IPS DF 6.9 (cell line): ENCODE data around the gene GALNT16.

Experiments used
- DNase-seq: peaks from one replicate; pipeline ENCODE4 v3.0.0-alpha.2; 2013; ENCODE audit warnings: low read depth, low spot score
- H3K27ac ChIP-seq: one replicate; pipeline ENCODE4 v1.5.1; 2013; ENCODE audit warnings: low read length, control low read depth
- H3K27me3 ChIP-seq: 2 replicates; pipeline ENCODE4 v1.6.1; 2013; ENCODE audit warnings: mild to moderate bottlenecking, low read length; ENCODE audit not compliant: control insufficient read depth, insufficient read depth
- H3K36me3 ChIP-seq: 2 replicates; pipeline ENCODE4 v1.6.1; 2013; ENCODE audit warnings: low read length; ENCODE audit not compliant: control insufficient read depth, insufficient read depth
- H3K4me1 ChIP-seq: 2 replicates; pipeline ENCODE4 v1.6.1; 2013; ENCODE audit warnings: low read length; ENCODE audit not compliant: control insufficient read depth, insufficient read depth
- H3K4me3 ChIP-seq: 2 replicates; pipeline ENCODE4 v1.5.1; 2013; ENCODE audit warnings: mild to moderate bottlenecking, low read length
- H3K9me3 ChIP-seq: 2 replicates; pipeline ENCODE4 v1.6.1; 2013; ENCODE audit warnings: low read length, inconsistent platforms; ENCODE audit not compliant: control insufficient read depth, insufficient read depth
- WGBS: extraction: QIAGEN DNeasy Blood & Tissue Kit; methylation state at CpG from one replicate; pipeline ENCODE4 v1.1.7; 2013; ENCODE audit warnings: mixed read lengths, missing lambda C conversion rate; ENCODE audit not compliant: insufficient read length, insufficient coverage; 5-methylcytosine and 5-hydroxymethylcytosine counted together

The GALNT16 gene

DNA sequence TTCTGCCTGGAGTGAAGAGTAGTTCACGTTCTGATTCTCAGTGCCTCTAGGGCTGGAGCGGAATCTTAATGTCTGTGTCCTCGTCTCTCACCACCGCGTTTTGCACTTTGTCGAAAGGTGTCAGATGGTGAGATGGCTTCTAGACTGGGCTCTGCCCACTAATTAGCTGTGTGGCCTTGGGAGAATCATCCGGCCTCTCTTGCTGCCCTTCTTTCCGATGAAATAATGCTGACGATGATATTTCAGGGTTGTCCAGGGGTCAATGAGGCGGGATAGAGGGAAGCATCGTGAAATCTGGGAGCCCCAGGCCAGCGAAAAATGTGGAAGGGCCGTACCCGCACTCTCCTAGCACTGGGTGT lies 811 bp upstream of the GALNT16 start:
- Histone ChIP-seq H3K4me3 (peak overlapping the region; percentile 90; the same call in 1 of the 2 replicates), H3K4me1 (0 out of 2 replicates have a peak, but pooled peaks cover 4% of the 10 kb centered on the region)

DNA sequence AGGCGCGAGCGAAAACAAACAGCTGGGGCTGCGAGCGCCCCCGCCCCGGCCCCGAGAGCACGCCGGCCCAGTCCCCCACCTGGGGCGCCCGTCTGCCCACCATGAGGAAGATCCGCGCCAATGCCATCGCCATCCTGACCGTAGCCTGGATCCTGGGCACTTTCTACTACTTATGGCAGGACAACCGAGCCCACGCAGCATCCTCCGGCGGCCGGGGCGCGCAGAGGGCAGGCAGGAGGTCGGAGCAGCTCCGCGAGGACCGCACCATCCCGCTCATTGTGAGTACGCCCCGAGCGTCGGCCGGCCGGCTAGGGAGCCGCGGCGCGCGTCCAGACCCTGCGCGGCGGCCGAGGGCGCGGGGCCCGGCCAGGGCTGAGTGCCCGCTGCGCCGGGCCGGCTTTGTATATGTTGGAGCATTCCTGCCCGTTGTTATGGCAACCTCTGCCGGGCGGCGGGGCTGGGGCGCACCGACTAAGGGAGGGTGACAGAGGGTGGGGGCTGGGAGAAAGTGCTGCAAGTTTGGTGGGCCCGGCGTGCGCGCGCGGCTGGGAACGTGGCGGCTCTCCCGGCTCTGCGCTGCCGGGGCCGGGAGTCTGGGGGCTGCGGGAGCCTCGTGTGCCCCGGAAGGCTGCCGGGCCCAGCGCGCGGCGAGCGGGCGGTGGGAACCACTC lies 367 bp downstream of the GALNT16 start:
- no CpG with 5 or more reads among the region's 78 CpGs for WGBS
- Histone ChIP-seq H3K4me1 (0 out of 2 replicates have a peak, but pooled peaks cover 4% of the 10 kb centered on the region), H3K27ac (no peak overlapping the region), H3K36me3 (no peaks in the 10 kb centered on the region), H3K27me3 (peaks cover 18% of the 10 kb centered on the region), H3K4me3 (peak overlapping the region; percentile 90), H3K9me3 (no peaks in the 10 kb centered on the region)
- DNase-seq: no peak

More for the DNA sequence above, 811 bp upstream of the GALNT16 start:
- Histone ChIP-seq H3K9me3 (no peaks in the 10 kb centered on the region), H3K27ac (no peak overlapping the region), H3K36me3 (no peaks in the 10 kb centered on the region), H3K27me3 (peaks cover 18% of the 10 kb centered on the region)
- DNase-seq: no peak
- WGBS: no CpG with 5 or more reads among the region's 14 CpGs

- WGBS: no CpG with 5 or more reads among the region's 64 CpGs
- Histone ChIP-seq H3K27me3 (peaks cover 18% of the 10 kb centered on the region), H3K36me3 (no peaks in the 10 kb centered on the region), H3K27ac (no peak overlapping the region), H3K4me1 (0 out of 2 replicates have a peak, but pooled peaks cover 4% of the 10 kb centered on the region), H3K9me3 (no peaks in the 10 kb centered on the region), H3K4me3 (peak overlapping the region; percentile 90)
- DNase-seq: no peak
Measured at GRCh38 chr14:69260861-69261564, 1.1 kb downstream of the GALNT16 start.

- Histone ChIP-seq H3K9me3 (no peaks in the 10 kb centered on the region), H3K36me3 (no peaks in the 10 kb centered on the region), H3K4me3 (peak overlapping the region; percentile 90; the same call in 1 of the 2 replicates), H3K27me3 (peaks cover 18% of the 10 kb centered on the region), H3K27ac (no peak overlapping the region), H3K4me1 (0 out of 2 replicates have a peak, but pooled peaks cover 4% of the 10 kb centered on the region)
- no CpG with 5 or more reads among the region's 5 CpGs for WGBS
- DNase-seq: no peak
Measured at GRCh38 chr14:69261761-69262331, 1.9 kb downstream of the GALNT16 start.

GRCh38 chr14:69262516-69262915 lies 2.6 kb downstream of the GALNT16 start:
- H3K27me3 ChIP-seq: peaks cover 18% of the 10 kb centered on the region
- no peak for DNase-seq
- 0 out of 2 replicates have a peak, but pooled peaks cover 4% of the 10 kb centered on the region for H3K4me1 ChIP-seq
- H3K9me3 ChIP-seq: no peaks in the 10 kb centered on the region
- no peaks in the 10 kb centered on the region for H3K36me3 ChIP-seq
- no CpG with 5 or more reads among the region's 3 CpGs for WGBS
- H3K4me3 ChIP-seq: no peak overlapping the region
- H3K27ac ChIP-seq: no peak overlapping the region

DNA sequence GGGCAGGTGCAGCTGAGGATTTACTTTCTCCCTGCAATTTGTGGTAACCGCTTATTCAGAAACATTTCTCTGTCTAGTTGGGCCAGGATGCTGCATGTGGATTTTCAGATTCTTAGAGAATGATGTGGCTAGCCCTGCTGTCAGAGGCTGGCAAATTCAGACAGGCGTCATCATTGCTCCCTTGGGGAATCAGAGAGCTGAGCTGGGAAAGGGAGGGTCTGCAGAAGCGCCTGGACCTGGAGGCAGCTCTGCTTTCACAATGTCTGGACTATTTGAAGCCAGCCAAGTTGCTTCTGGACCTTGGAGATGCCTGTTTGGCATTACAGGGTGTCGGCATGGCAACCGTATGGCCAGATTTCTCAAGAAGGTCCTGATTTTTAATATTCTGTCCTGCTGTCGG lies 3.4 kb downstream of the GALNT16 start:
- peaks cover 12% of the 10 kb centered on the region for H3K27me3 ChIP-seq
- no peaks in the 10 kb centered on the region for H3K36me3 ChIP-seq
- 0 out of 2 replicates have a peak, but pooled peaks cover 4% of the 10 kb centered on the region for H3K4me1 ChIP-seq
- no peak overlapping the region for H3K4me3 ChIP-seq
- no peaks in the 10 kb centered on the region for H3K9me3 ChIP-seq
- DNase-seq: no peak
- no peak overlapping the region for H3K27ac ChIP-seq
- no CpG with 5 or more reads among the region's 6 CpGs for WGBS

GRCh38 chr14:69263771-69264170 lies 3.8 kb downstream of the GALNT16 start:
- Histone ChIP-seq H3K4me3 (no peak overlapping the region), H3K27me3 (peaks cover 8% of the 10 kb centered on the region; the same call in 1 of the 2 replicates), H3K4me1 (0 out of 2 replicates have a peak, but pooled peaks cover 4% of the 10 kb centered on the region), H3K36me3 (no peaks in the 10 kb centered on the region), H3K27ac (no peak overlapping the region), H3K9me3 (no peaks in the 10 kb centered on the region)
- no peak for DNase-seq
- WGBS: no CpG with 5 or more reads among the region's 8 CpGs

GRCh38 chr14:69266572-69267345 lies 6.8 kb downstream of the GALNT16 start:
- no CpG with 5 or more reads among the region's 8 CpGs for WGBS
- no peak for DNase-seq
- Histone ChIP-seq H3K27ac (no peak overlapping the region), H3K9me3 (no peaks in the 10 kb centered on the region), H3K4me3 (no peak overlapping the region), H3K27me3 (no peaks in the 10 kb centered on the region; the same call in 1 of the 2 replicates), H3K36me3 (no peaks in the 10 kb centered on the region; the same call in 1 of the 2 replicates), H3K4me1 (peaks cover 6% of the 10 kb centered on the region; the same call in 1 of the 2 replicates)

DNA sequence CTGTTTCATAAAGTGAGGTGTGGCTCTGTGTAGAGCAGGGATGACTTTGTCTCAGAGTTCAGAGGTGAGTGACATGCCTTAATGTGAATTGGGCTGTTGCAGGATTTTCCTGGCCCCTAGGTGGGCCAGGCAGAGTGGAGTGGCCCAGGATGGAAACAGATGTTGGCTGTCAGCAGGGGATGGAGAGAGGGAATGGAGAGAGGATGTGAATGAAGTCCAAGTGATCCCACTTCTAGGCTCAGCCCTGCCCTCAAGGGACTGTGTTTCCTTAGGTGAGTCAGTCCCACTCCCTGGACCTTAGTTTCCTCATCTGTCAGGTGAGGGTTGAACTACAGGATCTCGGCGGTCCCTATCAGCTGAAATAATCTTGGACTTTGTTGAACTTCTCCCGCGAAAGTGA lies 7.5 kb downstream of the GALNT16 start:
- Histone ChIP-seq H3K27ac (no peak overlapping the region), H3K36me3 (no peaks in the 10 kb centered on the region; the same call in 1 of the 2 replicates), H3K9me3 (no peaks in the 10 kb centered on the region), H3K4me1 (peaks cover 3% of the 10 kb centered on the region; the same call in 1 of the 2 replicates), H3K27me3 (no peaks in the 10 kb centered on the region), H3K4me3 (no peak overlapping the region)
- WGBS: no CpG with 5 or more reads among the region's 4 CpGs
- DNase-seq: no peak

DNA sequence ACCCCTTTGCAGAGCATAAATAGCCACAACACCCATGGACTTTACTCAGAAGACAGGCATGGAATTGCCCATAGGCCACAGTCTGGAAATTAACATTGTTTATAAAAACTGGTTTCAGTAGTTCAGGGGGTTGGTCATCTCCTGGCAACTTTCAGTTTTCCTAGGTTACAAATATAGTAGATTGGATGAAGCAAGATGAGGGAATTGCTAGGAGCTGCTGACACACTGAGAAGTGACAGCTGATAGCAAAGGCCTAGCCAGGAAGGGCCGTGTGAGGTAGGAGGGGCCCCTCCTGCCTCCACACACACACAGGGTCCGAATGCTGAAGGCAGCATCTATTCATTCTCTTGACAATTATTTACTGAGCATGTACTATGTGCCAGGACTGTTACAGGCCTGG lies 8.3 kb downstream of the GALNT16 start:
- no peaks in the 10 kb centered on the region for H3K27me3 ChIP-seq
- H3K4me3 ChIP-seq: no peak overlapping the region
- no peaks in the 10 kb centered on the region for H3K9me3 ChIP-seq
- WGBS: no CpG with 5 or more reads among the region's 2 CpGs
- H3K36me3 ChIP-seq: no peaks in the 10 kb centered on the region; the same call in 1 of the 2 replicates
- H3K27ac ChIP-seq: no peak overlapping the region
- peaks cover 3% of the 10 kb centered on the region; the same call in 1 of the 2 replicates for H3K4me1 ChIP-seq
- DNase-seq: no peak
